ENCODE results near the gene RNU6-1. TPM values are rescaled to one million over a fixed set of nuclear protein-coding genes. Genes with fewer than 3 reads are reported as not detected.

Gene RNU6-1
- total and polyA plus RNA-seq, 2 experiments from 2014 or later, result not detected

- H3K4me1 ChIP-seq (ENCODE audit: insufficient read depth), result peaks cover 22% of the 10 kb centered on the region
- H3K4me2 ChIP-seq, result no peak overlapping the region
- H4K20me1 ChIP-seq (ENCODE audit: insufficient read depth, poor library complexity, severe bottlenecking), result no peaks in the 10 kb centered on the region
- no peaks in the 10 kb centered on the region for H3K27me3 ChIP-seq
- H3K79me2 ChIP-seq, result no peaks in the 10 kb centered on the region
- H3K4me3 ChIP-seq, result no peak overlapping the region
- no peaks in the 10 kb centered on the region for H3K9me3 ChIP-seq (ENCODE audit: low read depth)
- no peaks in the 10 kb centered on the region for H3K36me3 ChIP-seq (replicated peaks; ENCODE audit: insufficient read depth, low read depth)
- WGBS (ENCODE audit: low lambda C conversion rate, missing lambda C conversion rate), result 83% methylated on average over 5 of the region's 5 CpGs
- H2AFZ ChIP-seq, result no peak overlapping the region
- no peak overlapping the region for H3K27ac ChIP-seq
- no peak for DNase-seq (ENCODE audit: low spot score)
- no peak for TF ChIP-seq EZH2 (IDR thresholded peaks at IDR 0.05; ENCODE audit: borderline replicate concordance)
- TF ChIP-seq, protein P1, sequence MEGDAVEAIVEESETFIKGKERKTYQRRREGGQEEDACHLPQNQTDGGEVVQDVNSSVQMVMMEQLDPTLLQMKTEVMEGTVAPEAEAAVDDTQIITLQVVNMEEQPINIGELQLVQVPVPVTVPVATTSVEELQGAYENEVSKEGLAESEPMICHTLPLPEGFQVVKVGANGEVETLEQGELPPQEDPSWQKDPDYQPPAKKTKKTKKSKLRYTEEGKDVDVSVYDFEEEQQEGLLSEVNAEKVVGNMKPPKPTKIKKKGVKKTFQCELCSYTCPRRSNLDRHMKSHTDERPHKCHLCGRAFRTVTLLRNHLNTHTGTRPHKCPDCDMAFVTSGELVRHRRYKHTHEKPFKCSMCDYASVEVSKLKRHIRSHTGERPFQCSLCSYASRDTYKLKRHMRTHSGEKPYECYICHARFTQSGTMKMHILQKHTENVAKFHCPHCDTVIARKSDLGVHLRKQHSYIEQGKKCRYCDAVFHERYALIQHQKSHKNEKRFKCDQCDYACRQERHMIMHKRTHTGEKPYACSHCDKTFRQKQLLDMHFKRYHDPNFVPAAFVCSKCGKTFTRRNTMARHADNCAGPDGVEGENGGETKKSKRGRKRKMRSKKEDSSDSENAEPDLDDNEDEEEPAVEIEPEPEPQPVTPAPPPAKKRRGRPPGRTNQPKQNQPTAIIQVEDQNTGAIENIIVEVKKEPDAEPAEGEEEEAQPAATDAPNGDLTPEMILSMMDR (IDR thresholded peaks at IDR 0.05; ENCODE audit: poor library complexity), result no peak
- TF ChIP-seq EZH2phosphoT487 (IDR thresholded peaks at IDR 0.05; ENCODE audit: low read depth, severe bottlenecking, unreplicated experiment), result no peak
- H3K9me2 ChIP-seq (replicated peaks; ENCODE audit: insufficient read depth), result no peaks in the 10 kb centered on the region
Measured at GRCh38 chr15:67845974-67846373, 6.1 kb upstream of the RNU6-1 start.

DNA sequence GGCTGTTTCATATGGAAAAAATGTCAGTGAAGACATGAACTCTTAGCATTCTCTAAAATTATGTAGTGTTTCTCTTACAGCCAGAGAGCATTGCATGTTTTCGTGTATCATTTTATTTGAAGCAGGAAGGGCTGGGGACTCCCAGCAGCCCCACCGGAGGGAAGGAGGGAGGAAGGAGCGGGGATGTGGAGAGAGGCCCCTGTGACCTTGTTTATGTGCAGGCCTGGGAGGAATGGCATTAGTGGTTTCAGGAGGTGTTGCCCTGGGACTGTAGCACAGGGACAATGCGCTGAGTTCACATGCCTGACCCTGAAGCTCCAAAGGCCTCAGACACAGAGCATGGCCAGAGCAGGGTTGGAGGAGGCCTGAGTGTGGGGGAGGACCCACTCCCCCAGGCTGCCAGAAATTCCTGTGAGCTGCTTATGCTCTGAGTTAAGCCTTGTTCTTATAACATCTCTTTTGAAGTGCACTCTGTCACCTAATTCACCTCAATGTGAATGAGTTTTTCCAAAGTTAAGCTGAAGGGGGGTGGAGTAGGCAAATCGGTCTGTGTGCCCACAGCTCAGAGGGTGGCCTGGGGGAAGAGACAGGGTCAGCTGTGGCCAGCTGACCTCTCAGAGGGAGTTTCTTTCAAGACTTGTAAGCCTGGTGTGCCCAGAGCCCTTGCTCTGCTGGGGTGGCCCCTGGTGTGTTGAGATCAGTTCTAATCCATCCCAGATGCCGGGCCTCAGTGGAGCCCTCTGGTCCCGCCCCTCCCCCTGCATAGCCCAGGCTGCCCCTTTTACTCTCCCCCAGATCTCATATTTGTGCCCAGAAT is 3.9 kb upstream of the RNU6-1 start:
- WGBS (ENCODE audit: low lambda C conversion rate, missing lambda C conversion rate), result 40% methylated on average over 7 of the region's 7 CpGs
- DNase-seq (ENCODE audit: low spot score), result no peak
- no peak overlapping the region for H3K4me3 ChIP-seq

DNA sequence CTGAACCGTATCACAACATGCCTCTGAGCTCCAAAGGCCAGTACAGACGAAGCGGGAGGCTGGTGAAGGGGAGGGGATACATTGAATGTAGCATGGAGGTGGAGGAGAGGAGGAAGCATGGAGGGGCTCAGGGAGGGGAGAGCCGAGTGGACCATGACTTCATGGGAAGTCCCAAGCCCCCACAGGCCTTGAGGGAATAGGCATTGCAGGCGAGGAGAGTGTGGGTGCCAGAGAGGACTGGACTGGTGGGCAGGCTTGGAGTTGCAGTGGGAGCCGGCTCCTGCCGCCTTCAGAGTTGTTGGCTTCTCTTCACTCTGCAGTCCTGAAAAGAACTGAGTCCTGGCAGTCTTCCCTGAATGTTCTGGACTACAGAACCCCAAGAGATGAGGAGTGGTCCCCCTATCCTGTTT is 3.3 kb upstream of the RNU6-1 start:
- Histone ChIP-seq H3K27ac (peak overlapping the region; percentile 44), H3K4me3 (no peak overlapping the region), H4K20me1 (ENCODE audit: insufficient read depth, poor library complexity, severe bottlenecking) (no peaks in the 10 kb centered on the region), H3K9me2 (replicated peaks; ENCODE audit: insufficient read depth) (no peaks in the 10 kb centered on the region), H2AFZ (peak overlapping the region; percentile 4), H3K27me3 (no peaks in the 10 kb centered on the region), H3K4me2 (peak overlapping the region; percentile 26), H3K4me1 (ENCODE audit: insufficient read depth) (peaks cover 31% of the 10 kb centered on the region), H3K36me3 (replicated peaks; ENCODE audit: insufficient read depth, low read depth) (no peaks in the 10 kb centered on the region), H3K9me3 (ENCODE audit: low read depth) (no peaks in the 10 kb centered on the region), H3K79me2 (no peaks in the 10 kb centered on the region)
- no peak for TF ChIP-seq EZH2 (IDR thresholded peaks at IDR 0.05; ENCODE audit: borderline replicate concordance)
- TF ChIP-seq EZH2phosphoT487 (IDR thresholded peaks at IDR 0.05; ENCODE audit: low read depth, severe bottlenecking, unreplicated experiment), result no peak
- TF ChIP-seq, protein P1 (IDR thresholded peaks at IDR 0.05; ENCODE audit: poor library complexity), result no peak
- 71% methylated on average over 7 of the region's 7 CpGs for WGBS (ENCODE audit: low lambda C conversion rate, missing lambda C conversion rate)
- no peak for DNase-seq (ENCODE audit: low spot score)

More for the DNA sequence above, 3.9 kb upstream of the RNU6-1 start:
- TF ChIP-seq, protein P1 (IDR thresholded peaks at IDR 0.05; ENCODE audit: poor library complexity), result no peak
- TF ChIP-seq EZH2 (IDR thresholded peaks at IDR 0.05; ENCODE audit: borderline replicate concordance) (no peak), EZH2phosphoT487 (IDR thresholded peaks at IDR 0.05; ENCODE audit: low read depth, severe bottlenecking, unreplicated experiment) (no peak)
- H4K20me1 ChIP-seq (ENCODE audit: insufficient read depth, poor library complexity, severe bottlenecking), result no peaks in the 10 kb centered on the region
- H3K4me2 ChIP-seq, result peak overlapping the region; percentile 26
- H3K79me2 ChIP-seq, result no peaks in the 10 kb centered on the region
- peak overlapping the region; percentile 44 for H3K27ac ChIP-seq
- H3K27me3 ChIP-seq, result no peaks in the 10 kb centered on the region
- H2AFZ ChIP-seq, result peak overlapping the region; percentile 4
- H3K4me1 ChIP-seq (ENCODE audit: insufficient read depth), result peaks cover 26% of the 10 kb centered on the region
- H3K36me3 ChIP-seq (replicated peaks; ENCODE audit: insufficient read depth, low read depth), result no peaks in the 10 kb centered on the region
- H3K9me3 ChIP-seq (ENCODE audit: low read depth), result no peaks in the 10 kb centered on the region
- no peaks in the 10 kb centered on the region for H3K9me2 ChIP-seq (replicated peaks; ENCODE audit: insufficient read depth)
